ENCODE measurements around the gene AKR1C8.
"Not testable (repeated sequence)": the region's sequence is repeated elsewhere in the genome, so short reads cannot be mapped to it uniquely, and the experiment has no call there.

AKR1C8 gene

DNA sequence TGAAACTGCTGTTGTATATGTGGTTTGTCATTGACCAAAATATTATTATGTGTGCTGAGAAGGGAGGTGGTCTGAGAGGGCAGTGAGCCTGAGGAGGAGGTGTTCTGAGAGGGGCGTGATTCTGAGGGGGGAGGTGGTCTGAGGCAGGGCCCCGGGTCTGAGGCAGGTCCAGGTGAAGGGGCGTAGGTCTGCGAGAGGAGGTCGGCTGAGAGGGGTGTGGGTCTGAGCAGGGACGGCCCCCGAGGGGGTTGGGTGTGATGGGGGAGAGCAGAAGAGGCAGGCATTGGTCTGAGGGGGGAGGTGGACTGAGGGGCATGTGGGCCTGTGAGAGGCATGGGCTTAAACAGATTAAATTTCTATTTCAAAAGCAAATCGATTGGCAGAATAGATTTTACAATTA is 44.1 kb upstream of the AKR1C8 start:
- no peak for TF ChIP-seq GABPA (IDR thresholded peaks at IDR 0.05; ENCODE audit: low read depth)
- no peak for TF ChIP-seq POLR2AphosphoS5 (IDR thresholded peaks at IDR 0.05; ENCODE audit: low read depth)
- TF ChIP-seq, protein P1, sequence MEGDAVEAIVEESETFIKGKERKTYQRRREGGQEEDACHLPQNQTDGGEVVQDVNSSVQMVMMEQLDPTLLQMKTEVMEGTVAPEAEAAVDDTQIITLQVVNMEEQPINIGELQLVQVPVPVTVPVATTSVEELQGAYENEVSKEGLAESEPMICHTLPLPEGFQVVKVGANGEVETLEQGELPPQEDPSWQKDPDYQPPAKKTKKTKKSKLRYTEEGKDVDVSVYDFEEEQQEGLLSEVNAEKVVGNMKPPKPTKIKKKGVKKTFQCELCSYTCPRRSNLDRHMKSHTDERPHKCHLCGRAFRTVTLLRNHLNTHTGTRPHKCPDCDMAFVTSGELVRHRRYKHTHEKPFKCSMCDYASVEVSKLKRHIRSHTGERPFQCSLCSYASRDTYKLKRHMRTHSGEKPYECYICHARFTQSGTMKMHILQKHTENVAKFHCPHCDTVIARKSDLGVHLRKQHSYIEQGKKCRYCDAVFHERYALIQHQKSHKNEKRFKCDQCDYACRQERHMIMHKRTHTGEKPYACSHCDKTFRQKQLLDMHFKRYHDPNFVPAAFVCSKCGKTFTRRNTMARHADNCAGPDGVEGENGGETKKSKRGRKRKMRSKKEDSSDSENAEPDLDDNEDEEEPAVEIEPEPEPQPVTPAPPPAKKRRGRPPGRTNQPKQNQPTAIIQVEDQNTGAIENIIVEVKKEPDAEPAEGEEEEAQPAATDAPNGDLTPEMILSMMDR (IDR thresholded peaks at IDR 0.05; ENCODE audit: insufficient read depth, low read length) = no peak
- TF ChIP-seq SPI1 (IDR thresholded peaks at IDR 0.05; ENCODE audit: borderline replicate concordance, low read depth) = no peak
- TF ChIP-seq, protein P2, sequence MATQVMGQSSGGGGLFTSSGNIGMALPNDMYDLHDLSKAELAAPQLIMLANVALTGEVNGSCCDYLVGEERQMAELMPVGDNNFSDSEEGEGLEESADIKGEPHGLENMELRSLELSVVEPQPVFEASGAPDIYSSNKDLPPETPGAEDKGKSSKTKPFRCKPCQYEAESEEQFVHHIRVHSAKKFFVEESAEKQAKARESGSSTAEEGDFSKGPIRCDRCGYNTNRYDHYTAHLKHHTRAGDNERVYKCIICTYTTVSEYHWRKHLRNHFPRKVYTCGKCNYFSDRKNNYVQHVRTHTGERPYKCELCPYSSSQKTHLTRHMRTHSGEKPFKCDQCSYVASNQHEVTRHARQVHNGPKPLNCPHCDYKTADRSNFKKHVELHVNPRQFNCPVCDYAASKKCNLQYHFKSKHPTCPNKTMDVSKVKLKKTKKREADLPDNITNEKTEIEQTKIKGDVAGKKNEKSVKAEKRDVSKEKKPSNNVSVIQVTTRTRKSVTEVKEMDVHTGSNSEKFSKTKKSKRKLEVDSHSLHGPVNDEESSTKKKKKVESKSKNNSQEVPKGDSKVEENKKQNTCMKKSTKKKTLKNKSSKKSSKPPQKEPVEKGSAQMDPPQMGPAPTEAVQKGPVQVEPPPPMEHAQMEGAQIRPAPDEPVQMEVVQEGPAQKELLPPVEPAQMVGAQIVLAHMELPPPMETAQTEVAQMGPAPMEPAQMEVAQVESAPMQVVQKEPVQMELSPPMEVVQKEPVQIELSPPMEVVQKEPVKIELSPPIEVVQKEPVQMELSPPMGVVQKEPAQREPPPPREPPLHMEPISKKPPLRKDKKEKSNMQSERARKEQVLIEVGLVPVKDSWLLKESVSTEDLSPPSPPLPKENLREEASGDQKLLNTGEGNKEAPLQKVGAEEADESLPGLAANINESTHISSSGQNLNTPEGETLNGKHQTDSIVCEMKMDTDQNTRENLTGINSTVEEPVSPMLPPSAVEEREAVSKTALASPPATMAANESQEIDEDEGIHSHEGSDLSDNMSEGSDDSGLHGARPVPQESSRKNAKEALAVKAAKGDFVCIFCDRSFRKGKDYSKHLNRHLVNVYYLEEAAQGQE (IDR thresholded peaks at IDR 0.05; ENCODE audit: insufficient replicate concordance, low read depth) = no peak
- DNase-seq (ENCODE audit: low read depth in 1 of 2, low spot score in 1 of 2) = no peak
- Histone ChIP-seq H3K4me3 (replicated peaks; ENCODE audit: insufficient read depth, low read length) (no peak overlapping the region), H3K27ac (replicated peaks) (no peak overlapping the region), H3K27me3 (ENCODE audit: insufficient read depth, poor library complexity, severe bottlenecking) (no peaks in the 10 kb centered on the region)

DNA sequence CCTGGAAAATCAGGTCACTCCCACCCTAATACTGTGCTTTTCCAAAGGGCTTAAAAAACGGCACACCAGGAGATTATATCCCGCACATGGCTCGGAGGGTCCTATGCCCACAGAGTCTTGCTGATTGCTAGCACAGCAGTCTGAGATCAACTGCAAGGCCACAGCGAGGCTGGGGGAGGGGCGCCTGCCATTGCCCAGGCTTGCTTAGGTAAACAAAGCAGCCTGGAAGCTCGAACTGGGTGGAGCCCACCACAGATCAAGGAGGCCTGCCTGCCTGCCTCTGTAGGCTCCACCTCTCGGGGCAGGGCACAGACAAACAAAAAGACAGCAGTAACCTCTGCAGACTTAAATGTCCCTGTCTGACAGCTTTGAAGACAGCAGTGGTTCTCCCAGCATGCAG is 38.0 kb upstream of the AKR1C8 start:
- H3K27ac ChIP-seq (replicated peaks); H3K27me3 ChIP-seq (ENCODE audit: insufficient read depth, poor library complexity, severe bottlenecking); DNase-seq (ENCODE audit: low read depth in 1 of 2, low spot score in 1 of 2); H3K4me3 ChIP-seq (replicated peaks; ENCODE audit: insufficient read depth, low read length): not testable (repeated sequence)

DNA sequence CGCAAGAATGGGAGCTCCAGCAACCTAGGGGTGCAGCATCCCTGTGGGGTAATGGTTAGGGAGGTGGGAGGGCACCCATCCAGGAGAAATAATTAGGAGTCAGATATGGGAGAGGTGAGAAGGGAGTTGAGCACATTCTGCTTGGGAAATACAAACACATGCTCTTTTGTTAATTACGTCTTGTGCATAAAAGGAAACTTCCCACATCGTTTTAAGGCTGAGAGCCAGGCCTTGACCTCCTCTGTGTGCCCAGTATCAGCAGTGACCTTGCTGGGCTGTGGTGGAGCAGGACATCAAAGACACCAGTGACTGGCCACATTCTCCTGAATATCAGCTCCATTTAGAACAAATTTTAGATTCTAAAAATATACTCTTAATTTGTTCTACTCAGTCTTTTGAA is 34.3 kb upstream of the AKR1C8 start:
- no peaks in the 10 kb centered on the region for H3K27me3 ChIP-seq (ENCODE audit: insufficient read depth, poor library complexity, severe bottlenecking)
- no peak overlapping the region for H3K4me3 ChIP-seq (replicated peaks; ENCODE audit: insufficient read depth, low read length)
- DNase-seq (ENCODE audit: low read depth in 1 of 2, low spot score in 1 of 2) = no peak
- TF ChIP-seq GABPA (IDR thresholded peaks at IDR 0.05; ENCODE audit: low read depth) = no peak
- no peak for TF ChIP-seq POLR2AphosphoS5 (IDR thresholded peaks at IDR 0.05; ENCODE audit: low read depth)
- TF ChIP-seq, protein P2 (IDR thresholded peaks at IDR 0.05; ENCODE audit: insufficient replicate concordance, low read depth) = no peak
- TF ChIP-seq, protein P1 (IDR thresholded peaks at IDR 0.05; ENCODE audit: insufficient read depth, low read length) = no peak
- TF ChIP-seq SPI1 (IDR thresholded peaks at IDR 0.05; ENCODE audit: borderline replicate concordance, low read depth) = no peak
- no peak overlapping the region for H3K27ac ChIP-seq (replicated peaks)

DNA sequence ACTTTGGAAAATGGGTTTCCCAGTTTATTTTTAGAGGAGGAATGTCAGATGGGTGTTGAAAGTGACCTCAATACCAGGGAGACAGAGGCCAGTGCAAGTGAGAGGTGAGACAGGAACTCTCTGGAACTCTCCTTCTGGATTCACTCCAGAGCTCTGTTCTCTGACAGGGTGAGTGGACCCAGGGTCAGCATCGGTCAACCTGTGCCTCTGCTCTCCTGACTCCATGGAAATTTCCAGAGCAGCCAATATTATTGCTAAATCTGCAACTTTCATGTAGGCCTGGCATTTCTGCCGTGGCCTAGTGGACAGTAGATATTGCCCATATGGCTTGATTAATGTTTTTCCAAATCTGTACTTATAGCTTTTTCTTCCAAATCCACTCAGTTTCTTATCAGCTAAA is 31.9 kb upstream of the AKR1C8 start:
- TF ChIP-seq, protein P1 (IDR thresholded peaks at IDR 0.05; ENCODE audit: insufficient read depth, low read length) = no peak
- TF ChIP-seq SPI1 (IDR thresholded peaks at IDR 0.05; ENCODE audit: borderline replicate concordance, low read depth) (no peak), GABPA (IDR thresholded peaks at IDR 0.05; ENCODE audit: low read depth) (no peak), POLR2AphosphoS5 (IDR thresholded peaks at IDR 0.05; ENCODE audit: low read depth) (no peak)
- TF ChIP-seq, protein P2 (IDR thresholded peaks at IDR 0.05; ENCODE audit: insufficient replicate concordance, low read depth) = no peak
- no peak overlapping the region for H3K27ac ChIP-seq (replicated peaks)
- no peaks in the 10 kb centered on the region for H3K27me3 ChIP-seq (ENCODE audit: insufficient read depth, poor library complexity, severe bottlenecking)
- H3K4me3 ChIP-seq (replicated peaks; ENCODE audit: insufficient read depth, low read length) = no peak overlapping the region
- no peak for DNase-seq (ENCODE audit: low read depth in 1 of 2, low spot score in 1 of 2)

All from HL-60 (cell line).